Activated CD8-positive, alpha-beta memory T cell treated with anti-CD3 and anti-CD28 coated beads for 1 hour (primary cell): ENCODE results near the gene SLC39A11.
"Not testable (repeated sequence)": the region's sequence is repeated elsewhere in the genome, so short reads cannot be mapped to it uniquely, and the experiment has no call there.

ENCODE experiments used
- DNase-seq, 2 donors: peaks; one replicate each; pipeline ENCODE4 v3.0.0-alpha.2; 2020; ENCODE audit warnings: low read depth in 1 of 2; ENCODE audit errors: extremely low read depth in 1 of 2

SLC39A11 gene

DNA sequence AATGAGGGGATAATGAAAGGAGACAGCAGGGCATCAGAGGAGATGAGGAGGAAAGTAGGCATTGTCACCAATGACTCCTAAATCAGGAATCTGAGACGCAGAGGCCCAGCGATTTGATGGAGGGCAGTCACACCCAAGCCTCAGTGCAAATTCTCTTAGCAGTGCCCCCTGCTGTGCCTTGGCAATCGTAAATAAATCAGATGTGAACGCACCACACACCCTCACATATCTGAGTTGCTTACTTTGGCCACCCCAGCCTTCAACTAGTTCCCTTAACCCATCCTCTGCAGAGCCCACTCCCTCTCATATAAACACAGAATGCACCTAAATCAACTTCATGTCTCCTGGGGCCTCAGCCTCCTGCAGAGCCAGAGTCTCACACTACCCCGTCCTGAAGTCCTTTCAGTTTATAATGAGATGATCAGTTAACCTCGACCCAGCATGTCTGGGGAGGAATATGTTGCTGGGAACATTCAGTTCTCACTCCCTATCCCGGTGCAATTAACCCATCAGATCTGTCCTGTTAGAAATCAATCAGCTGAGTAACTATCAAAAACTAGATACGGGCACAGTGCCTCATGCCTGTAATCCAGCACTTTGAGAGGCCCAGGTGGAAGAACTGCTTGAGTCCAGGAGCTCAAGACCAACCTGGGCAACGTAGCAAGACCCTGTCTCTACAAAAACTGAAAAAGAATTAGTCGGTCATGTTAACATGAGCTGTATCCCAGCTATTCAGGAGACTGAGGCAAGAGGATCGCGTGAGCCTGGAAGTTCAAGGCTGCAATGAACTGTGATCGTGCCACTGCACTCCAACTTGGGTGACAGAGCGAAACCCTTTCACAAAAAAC, 78.4 kb downstream of the SLC39A11 start:
- DNase-seq = no peak

DNA sequence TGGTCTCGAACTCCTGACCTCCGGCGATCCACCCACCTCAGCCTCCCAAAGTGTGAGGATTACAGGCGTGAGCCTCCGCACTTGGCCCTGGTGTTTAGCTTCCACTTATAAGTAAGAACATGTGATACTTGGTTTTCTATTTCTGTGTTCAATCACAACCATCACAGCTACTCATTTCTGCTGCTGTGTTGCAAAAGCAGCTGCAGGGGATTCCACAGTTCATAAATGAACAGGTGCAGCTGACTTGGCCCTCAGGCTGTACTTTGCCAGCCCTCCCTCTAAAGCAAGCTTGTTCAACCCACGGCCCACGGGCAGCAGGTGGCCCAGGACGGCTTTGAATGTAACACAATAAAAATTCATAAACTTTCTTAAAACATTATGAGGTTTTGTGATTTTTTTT, 79.2 kb downstream of the SLC39A11 start:
- DNase-seq = no peak

DNA sequence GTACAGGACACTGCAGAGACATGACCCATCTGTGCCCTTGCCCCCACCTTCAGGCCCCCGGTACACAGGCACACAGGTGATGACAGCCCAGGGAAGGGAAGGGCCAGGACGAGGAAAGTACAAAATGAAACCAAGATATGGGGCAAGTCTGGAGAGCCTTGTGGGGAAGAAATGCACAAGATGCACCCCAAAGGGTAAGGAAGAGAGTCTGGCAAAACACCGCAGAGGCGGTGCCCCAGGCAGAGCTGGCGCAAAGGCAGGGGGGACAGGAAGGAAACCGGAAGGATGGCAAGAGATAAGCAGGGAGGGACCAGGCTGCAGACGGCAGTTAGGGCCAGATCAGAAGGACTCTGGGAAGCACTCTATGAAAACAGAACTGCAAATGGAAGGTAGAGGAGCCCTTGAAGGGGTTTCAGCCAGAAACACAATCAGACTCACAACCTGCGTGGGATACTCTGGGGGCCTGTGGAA, 81.4 kb downstream of the SLC39A11 start:
- no peak for DNase-seq

DNA sequence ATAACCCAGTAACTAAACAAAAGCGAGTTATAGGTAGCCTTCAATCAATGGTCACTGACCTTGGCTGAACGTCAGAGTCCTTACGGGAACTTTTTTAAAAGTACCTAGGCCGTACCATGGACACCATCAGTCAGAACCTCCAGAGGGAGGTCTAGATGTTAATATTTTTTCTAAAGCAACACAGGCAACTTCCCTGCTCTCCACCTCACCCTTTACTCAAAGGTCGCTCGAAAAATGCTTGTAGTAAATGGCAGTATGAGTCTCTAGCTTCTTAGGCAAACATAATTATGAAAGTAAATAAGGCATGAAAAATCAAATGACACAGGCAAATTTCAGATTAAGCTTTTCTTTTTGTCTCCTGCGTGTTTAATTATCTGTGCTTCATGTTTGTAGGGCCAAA, 82.1 kb downstream of the SLC39A11 start:
- no peak for DNase-seq

DNA sequence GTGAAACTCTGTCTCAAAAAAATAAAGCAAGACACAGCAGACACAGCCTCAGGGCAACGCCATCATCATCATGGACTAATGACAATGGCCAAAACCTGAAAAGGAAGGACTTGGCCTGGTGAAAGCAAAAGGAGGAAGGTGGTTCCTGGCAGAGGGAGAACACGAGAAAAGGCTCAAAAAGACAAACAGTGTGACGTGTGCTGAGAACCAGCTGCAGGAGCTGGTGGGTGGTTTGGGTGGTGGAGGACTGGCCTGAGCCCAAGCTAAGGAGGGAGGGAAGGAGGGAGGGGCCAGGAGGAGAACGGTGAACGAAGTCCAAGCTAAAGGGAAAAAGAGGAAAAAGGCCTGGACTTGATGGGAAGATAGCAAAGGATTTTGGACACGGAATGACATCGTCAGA, 85.1 kb downstream of the SLC39A11 start:
- no peak for DNase-seq

DNA sequence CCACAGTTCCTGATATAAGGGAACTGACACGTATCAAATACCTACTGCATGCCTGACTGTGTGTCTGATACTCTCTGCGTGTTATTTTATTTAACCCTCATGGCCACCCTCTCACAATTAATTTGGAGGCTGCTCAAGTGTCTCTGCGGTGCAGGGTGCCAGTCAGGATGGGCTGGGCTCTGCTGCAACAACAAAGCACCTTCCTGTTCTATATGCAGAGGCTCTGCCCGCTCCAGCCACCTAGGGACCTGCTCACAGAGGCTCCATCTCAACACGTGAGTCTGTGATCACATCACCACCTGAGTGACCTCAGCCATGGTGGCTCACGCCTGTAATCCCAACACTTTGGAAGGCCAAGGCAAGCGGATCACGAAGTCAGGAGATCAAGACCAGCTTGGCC, 87.1 kb downstream of the SLC39A11 start:
- DNase-seq = no peak

DNA sequence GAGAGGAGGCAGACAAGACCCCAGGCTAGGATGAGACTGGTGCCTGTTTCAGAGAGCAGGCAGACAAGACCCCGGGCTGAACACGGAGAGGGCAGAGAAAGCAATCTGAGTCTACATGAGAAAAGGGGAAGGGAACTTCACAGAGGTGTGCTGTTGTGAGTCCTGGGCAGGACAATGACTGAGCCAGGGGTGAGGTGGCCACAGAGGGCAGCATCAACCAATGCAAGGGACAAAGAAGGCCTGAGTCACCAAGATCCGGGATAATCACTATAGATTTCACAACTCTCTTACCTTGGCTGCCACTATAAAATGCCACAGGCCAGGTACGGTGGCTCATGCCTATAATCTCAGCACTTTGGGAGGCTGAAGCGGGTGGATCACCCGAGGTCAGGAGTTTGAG, 89.0 kb downstream of the SLC39A11 start:
- no peak for DNase-seq

DNA sequence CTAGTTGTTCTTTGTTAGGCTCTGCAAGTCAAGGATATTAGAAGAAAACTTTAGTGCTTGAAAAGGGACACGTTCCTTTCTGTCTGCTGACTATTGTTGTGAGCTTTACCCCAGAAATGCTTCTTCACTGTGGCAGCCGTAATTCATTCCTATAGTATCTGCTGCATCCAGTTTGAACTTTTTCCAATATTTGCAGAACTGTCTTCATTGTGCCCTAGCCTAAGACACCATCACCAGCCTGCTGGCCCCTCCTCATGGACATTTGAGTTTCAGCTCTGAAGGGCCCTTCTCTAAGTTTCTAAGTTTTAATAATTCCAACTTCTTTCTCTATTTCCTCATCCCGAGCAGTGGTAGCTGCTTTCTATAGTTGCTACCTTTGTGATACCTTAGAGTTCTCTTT, 91.7 kb downstream of the SLC39A11 start:
- no peak for DNase-seq

DNA sequence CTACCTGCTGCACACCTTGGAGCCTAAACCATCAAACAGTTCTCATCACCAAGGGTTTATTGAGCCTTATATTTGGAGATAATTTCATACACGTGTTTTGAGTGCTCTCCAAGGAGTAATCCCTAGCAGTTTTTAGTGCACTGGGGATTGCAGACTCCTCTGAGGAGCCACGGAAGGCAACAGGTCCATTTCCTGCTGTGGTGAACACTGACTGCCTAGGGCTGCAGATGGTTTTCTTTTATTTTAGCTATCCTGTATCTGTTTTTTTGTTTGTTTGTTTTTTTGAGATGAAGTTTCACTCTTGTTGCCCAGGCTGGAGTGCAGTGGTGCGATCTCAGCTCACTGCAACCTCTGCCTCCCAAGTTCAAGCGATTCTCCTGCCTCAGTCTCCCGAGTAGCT, 93.0 kb downstream of the SLC39A11 start:
- not testable (repeated sequence) for DNase-seq

DNA sequence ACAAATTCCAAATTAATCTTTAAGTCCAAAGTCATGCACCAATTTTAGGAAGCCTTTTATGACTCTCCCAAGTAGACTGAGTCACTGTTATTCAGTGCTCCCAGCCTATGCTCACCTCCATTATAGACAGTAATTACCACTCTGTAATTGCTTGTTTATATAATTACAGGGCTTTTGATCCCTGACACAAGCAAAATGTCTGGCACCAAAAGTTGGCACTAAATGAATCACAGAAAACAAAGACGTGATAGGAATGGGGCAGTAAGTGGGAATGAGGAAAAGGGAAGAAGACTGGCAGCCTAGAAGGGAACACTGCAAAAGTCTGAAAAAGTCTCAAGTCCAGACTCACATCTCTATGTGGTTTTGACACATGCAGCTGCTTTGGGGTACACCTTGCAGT, 94.1 kb downstream of the SLC39A11 start:
- DNase-seq = no peak

DNA sequence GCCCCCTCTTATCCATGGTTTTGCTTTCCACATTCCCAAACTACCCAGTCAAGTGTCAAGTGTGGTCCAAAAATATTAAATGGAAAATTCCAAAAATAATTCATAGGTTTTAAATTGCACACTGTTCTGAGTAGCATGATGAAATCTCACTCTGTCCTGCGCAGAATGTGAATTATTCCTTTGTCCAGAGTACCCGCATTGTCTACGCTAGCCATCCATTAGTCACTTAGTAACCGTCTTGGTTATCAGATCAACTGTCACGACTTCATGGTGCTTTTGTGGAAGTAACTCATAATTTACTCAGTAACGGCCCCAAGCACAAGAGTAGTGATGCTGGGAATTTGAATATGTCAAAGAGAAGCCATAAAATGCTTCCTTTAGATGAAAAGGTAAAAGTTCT, 94.9 kb downstream of the SLC39A11 start:
- DNase-seq = no peak

DNA sequence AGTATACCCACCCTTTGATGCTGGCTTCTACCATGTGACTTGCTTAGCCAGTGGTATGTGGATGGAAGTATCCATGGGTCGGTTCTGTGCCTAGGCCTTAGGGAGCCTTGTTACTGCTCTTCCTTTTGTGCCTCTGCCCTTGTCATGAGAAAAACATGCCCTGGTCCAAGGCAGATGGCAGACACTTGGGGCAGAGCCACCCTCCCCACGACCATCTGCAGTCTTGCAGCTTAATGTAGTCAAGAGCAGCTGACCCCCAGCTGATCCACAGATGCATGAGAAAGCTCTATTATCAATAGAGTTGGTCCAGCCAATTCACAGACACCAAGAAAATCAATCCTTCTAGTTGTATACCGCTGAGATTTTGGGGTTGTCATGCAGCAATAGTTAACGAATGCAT, 95.7 kb downstream of the SLC39A11 start:
- DNase-seq = no peak

DNA sequence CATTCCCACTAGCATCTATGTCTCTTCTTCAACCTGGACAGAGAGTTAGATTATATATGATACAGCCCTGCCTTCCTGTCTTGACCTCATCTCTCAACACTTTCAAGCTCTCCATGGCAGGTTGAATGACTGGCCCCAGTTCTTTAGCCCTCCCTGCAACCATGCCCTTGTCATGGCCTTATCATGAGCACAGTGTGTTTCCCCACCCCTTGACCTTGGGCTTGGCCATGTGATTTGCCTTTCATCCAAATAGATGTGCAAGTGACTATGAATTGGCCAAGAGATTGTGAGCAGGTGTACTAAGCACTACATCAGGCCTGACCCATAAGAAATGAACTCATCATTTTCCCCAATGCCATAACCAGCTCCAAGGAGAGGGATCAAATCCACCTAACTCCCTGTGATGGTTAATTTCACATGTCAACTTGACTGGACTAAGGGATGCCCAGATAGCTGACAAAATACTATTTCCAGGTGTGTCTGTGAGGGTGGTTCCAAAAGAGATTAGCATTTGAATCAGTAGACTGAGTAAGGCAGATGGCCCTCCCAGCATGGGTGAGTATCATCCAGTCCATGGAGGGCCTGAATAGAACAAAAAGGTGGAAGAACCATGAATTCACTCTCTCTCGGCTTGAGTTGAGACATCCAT, 97.4 kb downstream of the SLC39A11 start:
- no peak for DNase-seq

DNA sequence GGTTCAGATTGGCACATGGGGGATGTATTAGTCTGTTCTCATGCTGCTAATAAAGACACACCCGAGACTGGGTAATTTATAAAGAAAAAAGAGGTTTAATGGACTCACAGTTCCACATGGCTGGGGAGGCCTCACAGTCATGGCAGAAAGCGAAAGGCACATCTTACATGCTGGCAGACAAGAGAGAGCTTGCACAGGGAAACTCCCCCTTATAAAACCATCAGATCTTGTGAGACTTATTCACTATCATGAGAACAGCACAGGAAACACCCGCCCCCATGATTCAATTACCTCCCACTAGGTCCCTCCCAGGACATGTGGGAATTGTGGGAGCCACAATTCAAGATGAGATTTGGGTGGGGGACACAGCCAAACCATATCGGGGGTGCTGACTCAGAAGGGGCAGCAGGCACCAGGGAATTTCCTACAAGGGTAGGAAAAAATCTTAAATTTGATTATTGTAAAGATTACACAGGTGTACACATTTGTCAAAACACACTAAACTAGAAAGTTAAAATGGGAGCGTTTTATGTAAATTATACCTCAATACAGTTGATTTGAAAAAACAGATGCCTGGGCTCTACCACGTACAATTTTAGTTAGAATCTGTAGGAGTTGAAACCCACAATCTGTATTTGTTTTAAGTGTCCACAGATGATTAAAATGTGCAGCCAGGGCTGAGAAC, 99.6 kb downstream of the SLC39A11 start:
- not testable (repeated sequence) for DNase-seq

DNA sequence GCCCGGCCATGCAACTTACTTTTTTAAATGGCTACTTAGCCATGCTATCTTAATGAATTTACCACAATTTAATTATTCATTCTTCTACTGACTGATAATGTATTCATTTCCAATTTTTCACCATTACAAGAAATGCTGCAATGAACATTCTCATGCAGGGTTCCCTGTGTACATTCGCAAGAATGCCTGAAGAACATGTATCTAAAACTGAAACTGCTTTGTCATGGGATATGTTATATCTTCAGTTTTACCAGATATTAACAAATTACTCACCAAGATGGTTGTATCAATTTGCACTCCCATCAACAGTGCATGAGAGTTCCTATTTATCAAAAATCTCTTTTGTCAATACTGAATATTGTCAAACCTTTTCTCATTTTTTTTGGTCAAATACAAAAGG, 100.8 kb downstream of the SLC39A11 start:
- no peak for DNase-seq

DNA sequence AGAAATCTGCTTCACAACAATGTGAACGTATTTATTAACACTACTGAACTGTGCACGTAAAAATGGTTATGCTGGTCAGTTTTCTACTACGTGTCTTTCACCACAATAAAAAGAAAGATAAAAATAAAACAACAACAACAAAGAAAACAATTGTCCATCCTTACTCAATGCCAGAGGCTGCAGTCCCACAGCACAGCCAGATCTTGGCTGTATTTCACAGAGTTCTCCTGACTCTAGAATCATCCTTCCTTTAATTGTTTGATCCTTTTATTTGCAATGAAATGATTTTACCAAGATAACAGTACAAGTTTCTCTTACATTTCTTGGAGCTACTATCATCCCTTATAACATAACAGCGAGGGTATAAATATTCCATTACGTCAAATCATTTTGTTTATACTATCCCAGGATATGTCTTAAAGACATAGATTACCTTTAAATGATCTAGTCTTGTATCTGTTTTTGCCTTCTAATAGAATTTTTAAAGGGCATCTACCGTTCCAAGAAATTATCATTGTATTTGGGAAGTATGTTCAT, 103.3 kb downstream of the SLC39A11 start:
- DNase-seq = no peak

DNA sequence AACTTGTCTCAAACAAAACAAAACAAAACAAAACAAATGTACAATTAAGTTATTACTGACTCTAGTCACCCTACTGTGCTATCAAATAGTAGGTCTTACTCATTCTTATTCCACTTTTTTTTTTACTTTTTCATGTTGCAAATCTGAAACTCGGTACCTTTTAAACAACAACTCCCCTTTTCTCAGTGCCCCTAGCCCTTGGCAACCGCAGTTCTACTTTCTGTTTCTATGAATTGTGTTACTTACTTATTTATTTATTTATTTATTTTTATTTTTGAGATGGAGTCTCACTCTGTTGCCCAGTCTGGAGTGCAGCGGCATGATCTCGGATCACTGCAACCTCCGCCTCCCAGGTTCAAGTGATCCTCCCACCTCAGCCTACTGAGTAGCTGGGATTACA, 104.0 kb downstream of the SLC39A11 start:
- no peak for DNase-seq

DNA sequence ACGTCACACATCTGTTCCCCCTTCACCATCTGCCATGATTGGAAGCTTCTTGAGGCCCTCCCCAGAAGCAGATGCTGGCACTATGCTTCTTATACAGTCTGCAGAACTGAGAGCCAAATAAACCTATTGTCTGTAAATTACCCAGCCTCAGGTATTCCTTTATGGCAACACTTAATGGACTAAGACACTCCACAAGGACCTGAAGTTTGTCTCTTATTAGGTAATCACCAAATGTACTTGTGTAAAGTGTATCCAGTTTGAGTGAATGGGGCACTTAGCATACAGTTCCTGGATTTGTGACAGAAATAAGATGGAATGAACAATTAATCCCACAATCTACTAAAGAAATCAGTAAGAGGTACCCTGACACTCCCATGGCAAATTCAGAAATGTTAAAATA, 105.3 kb downstream of the SLC39A11 start:
- no peak for DNase-seq

DNA sequence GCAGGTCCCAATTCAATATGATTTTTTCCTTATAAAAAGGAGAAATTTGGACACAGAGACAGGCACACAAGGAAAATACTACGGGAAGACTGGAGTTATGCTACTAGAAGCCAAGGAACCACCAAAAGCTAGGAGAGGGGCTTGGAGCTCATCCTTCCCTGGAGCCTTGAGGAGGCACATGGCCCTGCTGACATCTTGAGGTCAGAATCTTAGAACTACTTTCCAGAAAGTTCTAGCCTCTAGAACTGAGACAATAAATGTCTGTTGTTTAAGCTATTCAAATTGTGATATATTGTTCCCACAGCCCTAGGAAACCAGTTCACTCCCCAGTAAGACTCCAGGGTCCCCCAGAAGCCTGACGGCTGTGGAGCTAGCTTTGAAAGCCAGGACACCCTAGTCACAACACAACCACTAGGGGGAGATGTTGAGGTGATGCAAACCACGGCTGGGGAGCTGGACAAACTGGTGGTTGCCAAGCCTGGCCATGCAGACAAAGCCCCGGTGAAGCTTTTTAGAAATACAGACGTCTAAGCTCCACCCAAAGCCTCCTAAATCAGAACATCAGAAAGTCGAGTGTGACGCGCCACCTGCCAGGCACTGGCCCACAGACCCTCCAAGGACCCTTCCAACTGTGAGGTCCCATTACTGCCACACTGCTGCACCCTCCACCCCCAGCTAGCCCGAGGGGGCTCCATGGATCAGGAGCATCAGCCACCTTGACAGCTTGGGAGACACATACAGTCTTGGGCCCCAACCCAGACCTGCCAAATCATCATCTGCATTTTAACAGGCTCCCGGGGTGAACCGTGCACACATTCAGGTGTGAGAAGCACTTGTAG, 106.4 kb downstream of the SLC39A11 start:
- peak in 1 of 2 donors; percentile 13 for DNase-seq

DNA sequence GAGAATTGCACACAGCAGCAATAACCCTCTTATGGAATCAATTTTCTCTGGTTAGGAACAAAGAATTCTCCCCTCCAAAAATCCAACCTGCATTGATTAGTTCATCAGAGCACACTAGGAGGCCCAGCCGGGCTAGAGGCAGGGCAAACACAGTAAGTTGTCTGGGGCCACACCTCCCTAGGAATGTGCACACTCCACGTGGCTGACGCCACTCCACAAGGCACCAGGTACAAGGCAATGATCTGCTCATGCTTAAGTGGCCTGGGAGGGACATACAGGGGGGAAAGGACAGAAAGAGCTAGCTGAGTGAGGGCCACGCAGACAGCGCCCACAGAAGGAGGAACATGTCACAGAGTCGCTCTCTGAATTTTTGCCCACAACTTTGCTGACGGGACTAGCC, 107.6 kb downstream of the SLC39A11 start:
- DNase-seq = no peak
